Fibroblast of lung (primary cell): ENCODE results near the gene RBM8A.

ENCODE experiments used
- EZH2 ChIP-seq: IDR thresholded peaks from 2 replicates; pipeline ENCODE4 v1.5.1; 2012; ENCODE audit warnings: low read length, control low read depth, mild to moderate bottlenecking; ENCODE audit errors: missing control alignments
- TF ChIP-seq, protein P1 (sequence below), 2 donors: IDR thresholded peaks in 1 of 2; conservative IDR thresholded peaks in 1 of 2; 1 replicate in 1 of 2; 2 replicates in 1 of 2; pipeline ENCODE4 v1.5.1; 2011 to 2012; ENCODE audit warnings: low read length in 2 of 2, control low read depth in 1 of 2, inconsistent platforms in 1 of 2, low read depth in 1 of 2, mild to moderate bottlenecking in 1 of 2

DNA sequence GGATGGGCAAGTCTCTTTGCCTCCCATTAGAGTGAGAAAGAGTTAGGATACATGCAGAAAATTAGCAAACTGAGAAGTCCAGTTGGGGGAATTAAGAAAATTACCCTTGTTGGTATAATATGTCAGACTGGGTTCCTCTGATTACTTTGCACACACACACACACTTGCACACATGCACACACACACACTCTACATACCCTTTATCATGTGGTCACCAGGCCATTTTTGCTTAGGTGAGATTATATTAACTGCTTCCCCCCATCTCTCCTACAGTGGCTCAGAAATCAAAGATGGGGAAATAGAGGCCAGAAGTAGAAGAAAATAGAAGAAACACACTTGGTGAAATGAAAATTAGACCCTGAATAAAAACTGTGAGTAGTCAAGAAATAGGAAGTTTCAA lies 31.4 kb upstream of the RBM8A start:
- TF ChIP-seq, protein P1, sequence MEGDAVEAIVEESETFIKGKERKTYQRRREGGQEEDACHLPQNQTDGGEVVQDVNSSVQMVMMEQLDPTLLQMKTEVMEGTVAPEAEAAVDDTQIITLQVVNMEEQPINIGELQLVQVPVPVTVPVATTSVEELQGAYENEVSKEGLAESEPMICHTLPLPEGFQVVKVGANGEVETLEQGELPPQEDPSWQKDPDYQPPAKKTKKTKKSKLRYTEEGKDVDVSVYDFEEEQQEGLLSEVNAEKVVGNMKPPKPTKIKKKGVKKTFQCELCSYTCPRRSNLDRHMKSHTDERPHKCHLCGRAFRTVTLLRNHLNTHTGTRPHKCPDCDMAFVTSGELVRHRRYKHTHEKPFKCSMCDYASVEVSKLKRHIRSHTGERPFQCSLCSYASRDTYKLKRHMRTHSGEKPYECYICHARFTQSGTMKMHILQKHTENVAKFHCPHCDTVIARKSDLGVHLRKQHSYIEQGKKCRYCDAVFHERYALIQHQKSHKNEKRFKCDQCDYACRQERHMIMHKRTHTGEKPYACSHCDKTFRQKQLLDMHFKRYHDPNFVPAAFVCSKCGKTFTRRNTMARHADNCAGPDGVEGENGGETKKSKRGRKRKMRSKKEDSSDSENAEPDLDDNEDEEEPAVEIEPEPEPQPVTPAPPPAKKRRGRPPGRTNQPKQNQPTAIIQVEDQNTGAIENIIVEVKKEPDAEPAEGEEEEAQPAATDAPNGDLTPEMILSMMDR (conservative IDR thresholded peaks at IDR 0.05 in 1 of 2, IDR thresholded peaks at IDR 0.05 in 1 of 2; ENCODE audit: low read depth in 1 of 2, low read length in 2 of 2), result no peak
- no peak for TF ChIP-seq EZH2
